ENCODE measurements around the gene HAP1. TPM values are rescaled to one million over a fixed set of nuclear protein-coding genes. Genes with fewer than 3 reads are reported as not detected.
A peak's percentile ranks its signal among the peaks of the same experiment; 100 is the strongest.

Gene HAP1
- polyA plus RNA-seq, 1 of the 3 experiments (the other 2 are of a cell fraction), result 0.18 TPM

GRCh38 chr17:41738801-41739112, 4.3 kb upstream of the HAP1 start:
- no peak for DNase-seq
- no peak overlapping the region for H3K27ac ChIP-seq (ENCODE audit: low read depth in 2 of 2, low read length in 1 of 2)
- H4K20me1 ChIP-seq (ENCODE audit: insufficient read depth), result no peaks in the 10 kb centered on the region
- peak overlapping the region; percentile 81; the same call in 1 of the 2 replicates for H2AFZ ChIP-seq (ENCODE audit: low read depth)
- no peak overlapping the region for H3K9ac ChIP-seq
- H3K4me2 ChIP-seq, result no peak overlapping the region
- CTCF ChIA-PET, result interaction anchor here (1.2 to 24.8 kb wide), 3 partner anchors 13 to 65 kb away, joined by 9 to 405 read pairs (median 24); partner anchors contain the start of genes FKBP10 and P3H4
- no peaks in the 10 kb centered on the region for H3K9me2 ChIP-seq
- TF ChIP-seq RXRA (IDR thresholded peaks at IDR 0.05; ENCODE audit: borderline replicate concordance, low read depth) (no peak), TCF12 (IDR thresholded peaks at IDR 0.05) (no peak), GATA2 (CRISPR knock-in tag; IDR thresholded peaks at IDR 0.05) (no peak), FOXM1 (IDR thresholded peaks at IDR 0.05; ENCODE audit: low read depth) (no peak), TAF1 (IDR thresholded peaks at IDR 0.05; ENCODE audit: borderline replicate concordance, low read depth, low read length) (no peak), CHD2 (IDR thresholded peaks at IDR 0.05; ENCODE audit: low read length, partially characterized antibody) (no peak), ZBTB33 (IDR thresholded peaks at IDR 0.05; ENCODE audit: borderline replicate concordance, low read depth) (no peak), MXI1 (IDR thresholded peaks at IDR 0.05; ENCODE audit: low read depth, low read length) (no peak), MEF2A (IDR thresholded peaks at IDR 0.05; ENCODE audit: borderline replicate concordance, low read depth) (no peak), RAD21 (IDR thresholded peaks at IDR 0.05; ENCODE audit: low read length) (no peak), TEAD4 (IDR thresholded peaks at IDR 0.05; ENCODE audit: borderline replicate concordance, insufficient read depth) (no peak), JUND (IDR thresholded peaks at IDR 0.05) (no peak), NFIC (IDR thresholded peaks at IDR 0.05; ENCODE audit: borderline replicate concordance) (no peak)
- peaks cover 36% of the 10 kb centered on the region for H3K27me3 ChIP-seq (ENCODE audit: insufficient read depth)
- WGBS (ENCODE audit: low lambda C conversion rate), result 94% methylated on average over 5 of the region's 5 CpGs
- peaks cover 0 to 14% of the 10 kb centered on the region in 2 experiments; a peak in 1 of 4 replicates for H3K4me1 ChIP-seq (ENCODE audit: control insufficient read depth in 1 of 2, insufficient read depth in 2 of 2, low read depth in 1 of 2, low read length in 1 of 2)
- no peaks in the 10 kb centered on the region for H3K9me3 ChIP-seq
- no peaks in the 10 kb centered on the region for H3K79me2 ChIP-seq (ENCODE audit: insufficient read depth)
- H3K4me3 ChIP-seq (ENCODE audit: low read depth in 2 of 2, low read length in 1 of 2), result no peak overlapping the region
- H3K36me3 ChIP-seq (replicated peaks in 1 of 2; ENCODE audit: control insufficient read depth in 1 of 2, insufficient read depth in 2 of 2, low read length in 1 of 2), result no peaks in the 10 kb centered on the region
- no peaks in the 10 kb centered on the region for H3F3A ChIP-seq (replicated peaks; ENCODE audit: insufficient read depth)
- POLR2A ChIA-PET, result no interaction called here

GRCh38 chr17:41738077-41738800, 3.8 kb upstream of the HAP1 start:
- POLR2A ChIA-PET, result interaction anchor here (1.5 kb wide), 1 partner anchor 63 kb away, joined by 7 read pairs; no protein-coding TSS in a partner anchor
- Histone ChIP-seq H3K9me3 (no peaks in the 10 kb centered on the region), H3K4me3 (ENCODE audit: low read depth in 2 of 2, low read length in 1 of 2) (peak overlapping the region in 1 of 2 experiments; percentile 1; a peak in 1 of 4 replicates), H3K4me1 (ENCODE audit: control insufficient read depth in 1 of 2, insufficient read depth in 2 of 2, low read depth in 1 of 2, low read length in 1 of 2) (peaks cover 0 to 15% of the 10 kb centered on the region in 2 experiments; a peak in 1 of 4 replicates), H2AFZ (ENCODE audit: low read depth) (peak overlapping the region; percentile 81), H3K4me2 (no peak overlapping the region), H3K79me2 (ENCODE audit: insufficient read depth) (no peaks in the 10 kb centered on the region), H3K9me2 (no peaks in the 10 kb centered on the region), H3K27me3 (ENCODE audit: insufficient read depth) (peaks cover 39% of the 10 kb centered on the region), H4K20me1 (ENCODE audit: insufficient read depth) (no peaks in the 10 kb centered on the region), H3K27ac (ENCODE audit: low read depth in 2 of 2, low read length in 1 of 2) (no peak overlapping the region), H3K9ac (no peak overlapping the region), H3F3A (replicated peaks; ENCODE audit: insufficient read depth) (no peaks in the 10 kb centered on the region), H3K36me3 (replicated peaks in 1 of 2; ENCODE audit: control insufficient read depth in 1 of 2, insufficient read depth in 2 of 2, low read length in 1 of 2) (no peaks in the 10 kb centered on the region)
- WGBS (ENCODE audit: low lambda C conversion rate), result 18% methylated on average over 9 of the region's 10 CpGs
- peak; percentile 92 for DNase-seq
- CTCF ChIA-PET, result interaction anchor here (0.5 to 24.8 kb wide), 35 partner anchors 8 to 280 kb away, joined by 3 to 405 read pairs (median 4); partner anchors contain the start of genes FKBP10, JUP, KLHL11 and ODAD4
- TF ChIP-seq EP300 (IDR thresholded peaks at IDR 0.05; ENCODE audit: borderline replicate concordance in 1 of 2, low read depth in 1 of 2, low read length in 1 of 2), result no peak
- no peak for TF ChIP-seq MEF2A (IDR thresholded peaks at IDR 0.05; ENCODE audit: borderline replicate concordance, low read depth)
- peak; percentile 98 for TF ChIP-seq RAD21 (IDR thresholded peaks at IDR 0.05; ENCODE audit: low read length)
- TF ChIP-seq NFIC (IDR thresholded peaks at IDR 0.05; ENCODE audit: borderline replicate concordance), result no peak
- TF ChIP-seq MAX (IDR thresholded peaks at IDR 0.05; ENCODE audit: low read depth), result peak; percentile 96
- TF ChIP-seq RFX5 (IDR thresholded peaks at IDR 0.05; ENCODE audit: low read length), result no peak
- no peak for TF ChIP-seq FOXJ3 (CRISPR knock-in tag; IDR thresholded peaks at IDR 0.05)
- TF ChIP-seq PBX3 (IDR thresholded peaks at IDR 0.05), result no peak
- no peak for TF ChIP-seq ZBTB33 (IDR thresholded peaks at IDR 0.05; ENCODE audit: borderline replicate concordance, low read depth)
- no peak for TF ChIP-seq POLR2AphosphoS5 (IDR thresholded peaks at IDR 0.05; ENCODE audit: low read depth, low read length)

Measured in SK-N-SH (cell line).